Measurements from ENCODE around the gene MOV10.
"Not testable (repeated sequence)": the region's sequence is repeated elsewhere in the genome, so short reads cannot be mapped to it uniquely, and the experiment has no call there.

The MOV10 gene

GRCh38 chr1:112714313-112715263 is 40.1 kb downstream of the MOV10 start:
- DNase-seq, result no peak

GRCh38 chr1:112715264-112716053 is 41.0 kb downstream of the MOV10 start, which contains the start of gene PPM1J:
Gene PPM1J, minus strand, starts transcription at chr1:112715332. Its CDS starts 31 bp downstream, at chr1:112715301.
- peak; percentile 87 for DNase-seq

- peak; percentile 94 for DNase-seq
These were observed 41.8 kb downstream of the MOV10 start for GRCh38 chr1:112716133-112716720.

GRCh38 chr1:112717263-112717873 is 42.9 kb downstream of the MOV10 start:
- no peak for DNase-seq

GRCh38 chr1:112718691-112719418 is 44.4 kb downstream of the MOV10 start:
- DNase-seq, result peak; percentile 57

- DNase-seq, result no peak
These were observed 45.2 kb downstream of the MOV10 start for GRCh38 chr1:112719706-112720105.

GRCh38 chr1:112720800-112721199 is 46.3 kb downstream of the MOV10 start:
- DNase-seq, result no peak

GRCh38 chr1:112721294-112721693 is 46.8 kb downstream of the MOV10 start:
- DNase-seq, result not testable (repeated sequence)

GRCh38 chr1:112721966-112722524 is 47.6 kb downstream of the MOV10 start:
- DNase-seq, result no peak

GRCh38 chr1:112722601-112723510 is 48.4 kb downstream of the MOV10 start:
- no peak for DNase-seq

GRCh38 chr1:112723511-112723839 is 49.0 kb downstream of the MOV10 start:
- no peak for DNase-seq

- not testable (repeated sequence) for DNase-seq
These were observed 49.8 kb downstream of the MOV10 start for GRCh38 chr1:112724240-112724639.

GRCh38 chr1:112727716-112728115 is 53.3 kb downstream of the MOV10 start:
- no peak for DNase-seq

GRCh38 chr1:112728306-112728971 is 54.0 kb downstream of the MOV10 start:
- not testable (repeated sequence) for DNase-seq

GRCh38 chr1:112729011-112729410 is 54.6 kb downstream of the MOV10 start:
- DNase-seq, result not testable (repeated sequence)

GRCh38 chr1:112729909-112730308 is 55.5 kb downstream of the MOV10 start:
- DNase-seq, result no peak

- no peak for DNase-seq
These were observed 57.0 kb downstream of the MOV10 start for GRCh38 chr1:112731451-112731850.

- DNase-seq, result no peak
These were observed 61.3 kb downstream of the MOV10 start for GRCh38 chr1:112735752-112736151.

GRCh38 chr1:112737573-112737972 is 63.1 kb downstream of the MOV10 start:
- no peak for DNase-seq
